ENCODE data around the gene UNC119B. TPM values are rescaled to one million over a fixed set of nuclear protein-coding genes. Genes with fewer than 3 reads are reported as not detected.

UNC119B gene
- total and polyA plus RNA-seq, 2 experiments from 2014 or later, result 10.9 to 26.0 TPM

GRCh38 chr12:120684523-120684932 lies 25.7 kb upstream of the UNC119B start:
- Histone ChIP-seq H3K4me2 (no peak overlapping the region), H2AFZ (no peak overlapping the region), H3K36me3 (replicated peaks; ENCODE audit: insufficient read depth, low read depth) (no peaks in the 10 kb centered on the region), H3K4me1 (ENCODE audit: insufficient read depth) (peaks cover 4% of the 10 kb centered on the region), H3K9me3 (ENCODE audit: low read depth) (no peaks in the 10 kb centered on the region), H4K20me1 (ENCODE audit: insufficient read depth, poor library complexity, severe bottlenecking) (peaks cover 18% of the 10 kb centered on the region), H3K4me3 (no peak overlapping the region), H3K79me2 (peaks cover 23% of the 10 kb centered on the region), H3K9me2 (replicated peaks; ENCODE audit: insufficient read depth) (no peaks in the 10 kb centered on the region), H3K27ac (no peak overlapping the region), H3K27me3 (no peaks in the 10 kb centered on the region)
- DNase-seq (ENCODE audit: low spot score), result no peak
- 87% methylated on average over 8 of the region's 8 CpGs for WGBS (ENCODE audit: low lambda C conversion rate, missing lambda C conversion rate)
- TF ChIP-seq EZH2 (IDR thresholded peaks at IDR 0.05; ENCODE audit: borderline replicate concordance) (no peak), EZH2phosphoT487 (IDR thresholded peaks at IDR 0.05; ENCODE audit: low read depth, severe bottlenecking, unreplicated experiment) (no peak), CTCF (IDR thresholded peaks at IDR 0.05; ENCODE audit: poor library complexity) (no peak)

GRCh38 chr12:120685522-120685921 lies 24.7 kb upstream of the UNC119B start:
- peaks cover 28% of the 10 kb centered on the region for H4K20me1 ChIP-seq (ENCODE audit: insufficient read depth, poor library complexity, severe bottlenecking)
- H3K9me3 ChIP-seq (ENCODE audit: low read depth), result no peaks in the 10 kb centered on the region
- no peak overlapping the region for H3K27ac ChIP-seq
- no peaks in the 10 kb centered on the region for H3K9me2 ChIP-seq (replicated peaks; ENCODE audit: insufficient read depth)
- 87% methylated on average over 3 of the region's 3 CpGs for WGBS (ENCODE audit: low lambda C conversion rate, missing lambda C conversion rate)
- peaks cover 33% of the 10 kb centered on the region for H3K79me2 ChIP-seq
- DNase-seq (ENCODE audit: low spot score), result no peak
- no peak for TF ChIP-seq CTCF (IDR thresholded peaks at IDR 0.05; ENCODE audit: poor library complexity)
- no peak for TF ChIP-seq EZH2phosphoT487 (IDR thresholded peaks at IDR 0.05; ENCODE audit: low read depth, severe bottlenecking, unreplicated experiment)
- TF ChIP-seq EZH2 (IDR thresholded peaks at IDR 0.05; ENCODE audit: borderline replicate concordance), result no peak
- no peak overlapping the region for H3K4me3 ChIP-seq
- H2AFZ ChIP-seq, result peak overlapping the region; percentile 72
- peak overlapping the region; percentile 82 for H3K4me2 ChIP-seq
- H3K27me3 ChIP-seq, result no peaks in the 10 kb centered on the region
- peaks cover 14% of the 10 kb centered on the region for H3K4me1 ChIP-seq (ENCODE audit: insufficient read depth)
- H3K36me3 ChIP-seq (replicated peaks; ENCODE audit: insufficient read depth, low read depth), result no peaks in the 10 kb centered on the region

- peaks cover 35% of the 10 kb centered on the region for H4K20me1 ChIP-seq (ENCODE audit: insufficient read depth, poor library complexity, severe bottlenecking)
- H2AFZ ChIP-seq, result peak overlapping the region; percentile 72
- H3K4me1 ChIP-seq (ENCODE audit: insufficient read depth), result peaks cover 21% of the 10 kb centered on the region
- DNase-seq (ENCODE audit: low spot score), result peak; percentile 99
- H3K9me3 ChIP-seq (ENCODE audit: low read depth), result no peaks in the 10 kb centered on the region
- peaks cover 40% of the 10 kb centered on the region for H3K79me2 ChIP-seq
- H3K9me2 ChIP-seq (replicated peaks; ENCODE audit: insufficient read depth), result no peaks in the 10 kb centered on the region
- H3K4me2 ChIP-seq, result peak overlapping the region; percentile 82
- no peaks in the 10 kb centered on the region for H3K36me3 ChIP-seq (replicated peaks; ENCODE audit: insufficient read depth, low read depth)
- TF ChIP-seq EZH2phosphoT487 (IDR thresholded peaks at IDR 0.05; ENCODE audit: low read depth, severe bottlenecking, unreplicated experiment), result no peak
- TF ChIP-seq EZH2 (IDR thresholded peaks at IDR 0.05; ENCODE audit: borderline replicate concordance), result no peak
- no peak for TF ChIP-seq CTCF (IDR thresholded peaks at IDR 0.05; ENCODE audit: poor library complexity)
- H3K27ac ChIP-seq, result peak overlapping the region; percentile 92
- no peaks in the 10 kb centered on the region for H3K27me3 ChIP-seq
- WGBS (ENCODE audit: low lambda C conversion rate, missing lambda C conversion rate), result under 1% methylated on average over 34 of the region's 46 CpGs
- peak overlapping the region; percentile 56 for H3K4me3 ChIP-seq
Observed at GRCh38 chr12:120686151-120686689, 24.0 kb upstream of the UNC119B start.
